ENCODE measurements around the gene DENND2A. TPM values are rescaled to one million over a fixed set of nuclear protein-coding genes. Genes with fewer than 3 reads are reported as not detected.
A peak's percentile ranks its signal among the peaks of the same experiment; 100 is the strongest.

The DENND2A gene, protein sequence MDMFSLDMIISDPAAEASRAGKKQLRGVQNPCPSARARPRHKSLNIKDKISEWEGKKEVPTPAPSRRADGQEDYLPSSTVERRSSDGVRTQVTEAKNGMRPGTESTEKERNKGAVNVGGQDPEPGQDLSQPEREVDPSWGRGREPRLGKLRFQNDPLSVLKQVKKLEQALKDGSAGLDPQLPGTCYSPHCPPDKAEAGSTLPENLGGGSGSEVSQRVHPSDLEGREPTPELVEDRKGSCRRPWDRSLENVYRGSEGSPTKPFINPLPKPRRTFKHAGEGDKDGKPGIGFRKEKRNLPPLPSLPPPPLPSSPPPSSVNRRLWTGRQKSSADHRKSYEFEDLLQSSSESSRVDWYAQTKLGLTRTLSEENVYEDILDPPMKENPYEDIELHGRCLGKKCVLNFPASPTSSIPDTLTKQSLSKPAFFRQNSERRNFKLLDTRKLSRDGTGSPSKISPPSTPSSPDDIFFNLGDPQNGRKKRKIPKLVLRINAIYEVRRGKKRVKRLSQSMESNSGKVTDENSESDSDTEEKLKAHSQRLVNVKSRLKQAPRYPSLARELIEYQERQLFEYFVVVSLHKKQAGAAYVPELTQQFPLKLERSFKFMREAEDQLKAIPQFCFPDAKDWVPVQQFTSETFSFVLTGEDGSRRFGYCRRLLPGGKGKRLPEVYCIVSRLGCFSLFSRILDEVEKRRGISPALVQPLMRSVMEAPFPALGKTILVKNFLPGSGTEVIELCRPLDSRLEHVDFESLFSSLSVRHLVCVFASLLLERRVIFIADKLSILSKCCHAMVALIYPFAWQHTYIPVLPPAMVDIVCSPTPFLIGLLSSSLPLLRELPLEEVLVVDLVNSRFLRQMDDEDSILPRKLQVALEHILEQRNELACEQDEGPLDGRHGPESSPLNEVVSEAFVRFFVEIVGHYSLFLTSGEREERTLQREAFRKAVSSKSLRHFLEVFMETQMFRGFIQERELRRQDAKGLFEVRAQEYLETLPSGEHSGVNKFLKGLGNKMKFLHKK
- total RNA-seq = 10.8 TPM
- long read RNA-seq, transcript DENND2A-209 (20 exons, 3,562 nt) = major isoform, 13 of 38 reads
- long read RNA-seq, transcript DENND2A-201 (19 exons, 3,735 nt) = minor isoform, 9 of 38 reads
- long read RNA-seq, partial matches to known transcripts = 5 of 38 reads
- long read RNA-seq, other reads (novel, unspliced or antisense) = 9 of 38 reads

DNA sequence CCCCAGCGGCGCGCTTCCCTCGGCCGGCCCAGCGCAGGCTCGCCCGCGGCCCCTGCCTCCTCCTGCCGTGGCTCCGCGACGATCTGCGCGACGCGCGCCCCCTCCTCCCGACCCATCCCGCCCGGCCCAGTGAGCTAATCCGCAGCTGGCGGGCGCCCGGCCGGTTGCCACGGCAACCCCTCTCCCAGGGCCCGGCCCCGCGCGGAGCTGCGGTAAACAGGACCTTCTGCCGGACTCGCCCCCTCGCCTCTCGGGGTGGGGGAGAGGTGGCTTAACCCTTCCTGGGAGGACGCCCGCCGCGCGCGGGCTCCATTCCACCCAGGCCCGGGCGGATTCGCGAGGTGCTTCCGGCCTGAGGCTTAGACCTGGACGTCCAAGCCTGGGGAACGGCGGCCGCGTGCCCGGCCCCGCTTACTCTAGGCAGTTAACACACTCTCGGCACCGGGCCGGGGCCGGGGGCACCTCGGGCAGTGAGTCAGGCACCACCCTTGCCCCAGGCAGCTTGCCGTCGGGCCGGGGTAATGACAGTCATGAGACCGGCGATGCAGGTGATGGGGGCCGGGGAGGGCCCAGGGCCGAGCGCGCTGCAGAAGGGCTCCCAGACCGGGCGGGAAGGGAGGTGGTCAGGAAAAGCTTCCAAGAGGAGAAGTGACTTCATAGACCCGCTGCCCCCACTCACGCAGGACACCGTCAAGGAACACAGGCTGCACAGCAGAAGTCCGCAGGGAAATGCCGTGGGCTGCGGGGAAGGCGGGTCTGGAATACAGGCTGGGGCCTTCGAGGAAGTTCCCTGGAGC, at the start of gene DENND2A:
Gene DENND2A, minus strand, starts transcription at position 87 of the 797 bp plus-strand sequence. CDS start 38,416 bp downstream, outside the sequence.
- no peaks in the 10 kb centered on the region for H3K9me3 ChIP-seq (replicated peaks)
- H3K36me3 ChIP-seq = no peaks in the 10 kb centered on the region
- H3K27ac ChIP-seq (replicated peaks) = peak within 1 kb of the TSS; percentile 95
- TF ChIP-seq, protein P1, sequence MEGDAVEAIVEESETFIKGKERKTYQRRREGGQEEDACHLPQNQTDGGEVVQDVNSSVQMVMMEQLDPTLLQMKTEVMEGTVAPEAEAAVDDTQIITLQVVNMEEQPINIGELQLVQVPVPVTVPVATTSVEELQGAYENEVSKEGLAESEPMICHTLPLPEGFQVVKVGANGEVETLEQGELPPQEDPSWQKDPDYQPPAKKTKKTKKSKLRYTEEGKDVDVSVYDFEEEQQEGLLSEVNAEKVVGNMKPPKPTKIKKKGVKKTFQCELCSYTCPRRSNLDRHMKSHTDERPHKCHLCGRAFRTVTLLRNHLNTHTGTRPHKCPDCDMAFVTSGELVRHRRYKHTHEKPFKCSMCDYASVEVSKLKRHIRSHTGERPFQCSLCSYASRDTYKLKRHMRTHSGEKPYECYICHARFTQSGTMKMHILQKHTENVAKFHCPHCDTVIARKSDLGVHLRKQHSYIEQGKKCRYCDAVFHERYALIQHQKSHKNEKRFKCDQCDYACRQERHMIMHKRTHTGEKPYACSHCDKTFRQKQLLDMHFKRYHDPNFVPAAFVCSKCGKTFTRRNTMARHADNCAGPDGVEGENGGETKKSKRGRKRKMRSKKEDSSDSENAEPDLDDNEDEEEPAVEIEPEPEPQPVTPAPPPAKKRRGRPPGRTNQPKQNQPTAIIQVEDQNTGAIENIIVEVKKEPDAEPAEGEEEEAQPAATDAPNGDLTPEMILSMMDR (IDR thresholded peaks at IDR 0.05; ENCODE audit: borderline replicate concordance) = no peak
- peak; percentile 84 for DNase-seq
- intact Hi-C loops (cut with micrococcal nuclease) = no loop called here
- H3K4me1 ChIP-seq = peaks cover 55% of the 10 kb centered on the region
- peaks cover 14% of the 10 kb centered on the region for H3K27me3 ChIP-seq (ENCODE audit: low read depth)
- H3K4me3 ChIP-seq = peak within 1 kb of the TSS; percentile 81

DNA sequence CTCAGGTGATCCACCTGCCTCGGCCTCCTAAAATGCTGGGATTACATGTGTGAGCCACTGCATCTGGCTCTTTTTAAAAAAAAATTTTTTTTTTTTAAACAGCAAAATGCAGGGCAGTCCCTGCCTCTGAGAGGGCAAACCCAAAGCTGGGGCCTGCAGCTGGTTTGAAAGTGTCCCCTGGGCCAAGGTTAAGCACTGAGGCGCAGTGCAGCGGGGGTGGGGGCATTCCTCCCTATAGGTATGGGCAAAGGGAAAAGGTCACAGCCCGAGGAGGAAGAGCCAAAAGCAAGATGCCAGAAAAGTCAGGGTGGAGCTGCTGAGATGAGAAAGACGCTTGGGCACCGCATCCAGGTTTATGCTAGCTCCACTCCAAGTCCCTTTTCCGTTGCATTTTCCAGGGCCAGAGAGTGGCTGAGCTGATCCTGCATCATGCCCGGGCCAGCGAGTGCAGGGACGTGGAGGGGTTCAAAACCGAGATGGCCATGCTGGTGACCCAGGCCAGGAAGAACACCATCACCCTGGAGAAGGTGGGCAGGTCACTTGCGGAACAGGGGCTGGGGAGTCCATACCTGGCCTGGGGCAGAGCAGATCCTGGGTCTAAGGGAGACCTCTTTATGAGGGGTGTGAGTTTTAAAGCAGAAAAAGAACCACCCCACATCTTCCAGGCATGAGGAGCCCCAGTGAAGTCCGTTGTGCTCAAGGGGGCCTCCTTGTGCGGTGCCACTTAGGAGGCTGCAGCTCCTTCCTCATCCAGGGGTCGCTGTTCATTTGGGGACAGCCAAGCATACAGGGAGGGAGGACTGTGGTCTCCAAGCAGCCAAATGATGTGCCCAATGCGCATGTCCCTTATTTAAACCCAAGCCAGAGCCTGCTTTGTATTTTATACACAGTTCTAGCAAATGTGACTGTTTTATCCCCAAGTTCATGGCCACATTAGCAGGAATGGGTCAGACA, 48.9 kb upstream of the DENND2A start:
- no peak for DNase-seq
- H3K36me3 ChIP-seq = peaks cover 41% of the 10 kb centered on the region
- intact Hi-C loops (cut with micrococcal nuclease) = no loop called here

DNA sequence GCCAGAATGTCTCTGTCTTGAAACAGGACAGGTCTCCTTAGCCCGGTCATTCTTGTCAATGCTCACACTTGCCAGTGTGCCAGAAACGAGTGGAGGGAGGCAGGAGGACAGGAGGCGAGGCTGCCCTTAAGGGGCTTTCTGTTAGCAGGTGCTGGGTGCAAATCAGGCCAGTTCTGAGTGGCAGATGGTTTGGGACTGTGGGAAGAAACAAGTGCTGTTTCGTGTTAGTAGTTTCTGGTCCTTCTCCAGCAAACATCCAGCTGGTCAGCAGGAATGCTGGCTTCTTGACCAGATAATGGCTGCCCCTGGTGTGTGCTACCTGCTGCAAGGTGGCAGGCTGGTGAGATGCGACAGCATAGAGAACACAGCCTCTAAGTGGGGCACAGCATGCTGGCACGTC, 47.7 kb upstream of the DENND2A start:
- intact Hi-C loops (cut with micrococcal nuclease) = no loop called here
- H3K9me3 ChIP-seq (replicated peaks) = no peaks in the 10 kb centered on the region
- peaks cover 41% of the 10 kb centered on the region for H3K36me3 ChIP-seq
- TF ChIP-seq, protein P1 (IDR thresholded peaks at IDR 0.05; ENCODE audit: borderline replicate concordance) = no peak
- H3K4me1 ChIP-seq = no peaks in the 10 kb centered on the region
- DNase-seq = no peak
- H3K27ac ChIP-seq (replicated peaks) = no peak overlapping the region
- H3K27me3 ChIP-seq (ENCODE audit: low read depth) = no peaks in the 10 kb centered on the region
- H3K4me3 ChIP-seq = no peak overlapping the region

More for the DNA sequence above, 48.9 kb upstream of the DENND2A start:
- TF ChIP-seq, protein P1 (IDR thresholded peaks at IDR 0.05; ENCODE audit: borderline replicate concordance) = no peak
- Histone ChIP-seq H3K4me1 (no peaks in the 10 kb centered on the region), H3K9me3 (replicated peaks) (no peaks in the 10 kb centered on the region), H3K27ac (replicated peaks) (no peak overlapping the region), H3K27me3 (ENCODE audit: low read depth) (no peaks in the 10 kb centered on the region), H3K4me3 (no peak overlapping the region)

DNA sequence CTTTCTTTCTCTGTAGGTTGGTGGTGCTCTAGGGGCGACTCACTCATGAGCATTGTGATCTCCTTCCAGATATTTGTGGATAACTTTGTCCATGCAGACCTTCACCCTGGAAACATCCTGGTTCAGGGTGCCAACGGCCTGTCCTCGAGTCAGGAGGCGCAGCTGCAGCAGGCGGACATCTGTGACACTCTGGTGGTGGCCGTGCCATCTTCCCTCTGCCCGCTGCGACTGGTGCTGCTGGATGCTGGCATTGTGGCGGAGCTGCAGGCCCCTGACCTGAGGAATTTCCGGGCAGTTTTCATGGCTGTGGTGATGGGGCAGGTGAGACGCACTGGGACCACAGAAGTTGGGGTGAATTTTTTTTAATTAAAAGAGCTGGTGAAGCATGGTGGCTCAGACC, 46.3 kb upstream of the DENND2A start:
- intact Hi-C loops (cut with micrococcal nuclease) = no loop called here
- Histone ChIP-seq H3K4me1 (no peaks in the 10 kb centered on the region), H3K4me3 (no peak overlapping the region), H3K36me3 (peaks cover 36% of the 10 kb centered on the region), H3K27ac (replicated peaks) (no peak overlapping the region), H3K27me3 (ENCODE audit: low read depth) (no peaks in the 10 kb centered on the region), H3K9me3 (replicated peaks) (no peaks in the 10 kb centered on the region)
- no peak for DNase-seq
- TF ChIP-seq, protein P1 (IDR thresholded peaks at IDR 0.05; ENCODE audit: borderline replicate concordance) = no peak

All from left ventricle myocardium inferior (tissue), 1 donor.